GM10248 (cell line): ENCODE measurements around the gene NUDT3.
A peak's percentile ranks its signal among the peaks of the same experiment; 100 is the strongest.

Source experiments
- CTCF ChIA-PET: fragments of 300-600 bp; sonication (Branson Sonifier 250); formaldehyde crosslinking; extraction: SDS; loops from one replicate; lab custom pipeline; 2021; ENCODE audit warnings: antibody characterized with exemption; lab: Yijun Ruan, JAX
- POLR2A ChIA-PET: fragments of 350-650 bp; sonication (Branson Sonifier 250); formaldehyde crosslinking; extraction: SDS; loops from one replicate; lab custom pipeline; 2020; ENCODE audit warnings: antibody characterized with exemption; lab: Yijun Ruan, JAX
- DNase-seq: peaks from one replicate; pipeline ENCODE4 v3.0.0; 2012; ENCODE audit errors: extremely low spot score
- CTCF ChIP-seq: IDR thresholded peaks from 2 replicates; pipeline ENCODE4 v1.5.1; 2012; ENCODE audit warnings: mild to moderate bottlenecking, low read depth; ENCODE audit errors: extremely low read depth, missing control alignments, control extremely low read depth

Gene NUDT3

GRCh38 chr6:34292954-34293353 lies 99.5 kb downstream of the NUDT3 start:
- POLR2A ChIA-PET = interaction anchor here (0.6 kb wide), 1 partner anchor 50 kb away, joined by 4 read pairs; no protein-coding TSS in a partner anchor
- TF ChIP-seq CTCF = no peak
- CTCF ChIA-PET = interaction anchor here (1.0 to 1.8 kb wide), 3 partner anchors 11 to 46 kb away, joined by 3 to 6 read pairs (median 4); no protein-coding TSS in a partner anchor
- no peak for DNase-seq

GRCh38 chr6:34289137-34289536 lies 103.3 kb downstream of the NUDT3 start:
- no peak for TF ChIP-seq CTCF
- DNase-seq = no peak
- CTCF ChIA-PET = interaction anchor here (1.1 to 3.3 kb wide), 3 partner anchors 8 to 16 kb away, joined by 3 to 14 read pairs (median 6); no protein-coding TSS in a partner anchor
- POLR2A ChIA-PET = no interaction called here

GRCh38 chr6:34288581-34288980 lies 103.9 kb downstream of the NUDT3 start:
- TF ChIP-seq CTCF = no peak
- ChIA-PET POLR2A (no interaction called here), CTCF (interaction anchor here (1.1 to 2.3 kb wide), 2 partner anchors 9 to 16 kb away, joined by 3 to 6 read pairs; no protein-coding TSS in a partner anchor)
- peak; percentile 46 for DNase-seq

- POLR2A ChIA-PET = no interaction called here
- CTCF ChIA-PET = no interaction called here
- no peak for TF ChIP-seq CTCF
- no peak for DNase-seq
Measured at GRCh38 chr6:34285448-34286164, 106.9 kb downstream of the NUDT3 start.

GRCh38 chr6:34284563-34285447 lies 107.7 kb downstream of the NUDT3 start:
- CTCF ChIA-PET = no interaction called here
- POLR2A ChIA-PET = no interaction called here
- no peak for DNase-seq
- no peak for TF ChIP-seq CTCF

GRCh38 chr6:34281702-34282334 lies 110.7 kb downstream of the NUDT3 start:
- POLR2A ChIA-PET = no interaction called here
- DNase-seq = no peak
- CTCF ChIA-PET = interaction anchor here (1.3 to 3.0 kb wide), 3 partner anchors 9 to 39 kb away, joined by 3 to 14 read pairs (median 7); no protein-coding TSS in a partner anchor
- TF ChIP-seq CTCF = no peak
